GM12891 (cell line): ENCODE measurements around the gene RTN3.

Experiments used
- POLR2A ChIP-seq: IDR thresholded peaks from 2 replicates; pipeline ENCODE4 v1.6.1; 2011; ENCODE audit warnings: low read depth, low read length, control low read depth
- POLR2AphosphoS5 ChIP-seq: IDR thresholded peaks from 2 replicates; pipeline ENCODE4 v1.6.1; 2011; ENCODE audit warnings: low read depth, low read length, control low read depth

DNA sequence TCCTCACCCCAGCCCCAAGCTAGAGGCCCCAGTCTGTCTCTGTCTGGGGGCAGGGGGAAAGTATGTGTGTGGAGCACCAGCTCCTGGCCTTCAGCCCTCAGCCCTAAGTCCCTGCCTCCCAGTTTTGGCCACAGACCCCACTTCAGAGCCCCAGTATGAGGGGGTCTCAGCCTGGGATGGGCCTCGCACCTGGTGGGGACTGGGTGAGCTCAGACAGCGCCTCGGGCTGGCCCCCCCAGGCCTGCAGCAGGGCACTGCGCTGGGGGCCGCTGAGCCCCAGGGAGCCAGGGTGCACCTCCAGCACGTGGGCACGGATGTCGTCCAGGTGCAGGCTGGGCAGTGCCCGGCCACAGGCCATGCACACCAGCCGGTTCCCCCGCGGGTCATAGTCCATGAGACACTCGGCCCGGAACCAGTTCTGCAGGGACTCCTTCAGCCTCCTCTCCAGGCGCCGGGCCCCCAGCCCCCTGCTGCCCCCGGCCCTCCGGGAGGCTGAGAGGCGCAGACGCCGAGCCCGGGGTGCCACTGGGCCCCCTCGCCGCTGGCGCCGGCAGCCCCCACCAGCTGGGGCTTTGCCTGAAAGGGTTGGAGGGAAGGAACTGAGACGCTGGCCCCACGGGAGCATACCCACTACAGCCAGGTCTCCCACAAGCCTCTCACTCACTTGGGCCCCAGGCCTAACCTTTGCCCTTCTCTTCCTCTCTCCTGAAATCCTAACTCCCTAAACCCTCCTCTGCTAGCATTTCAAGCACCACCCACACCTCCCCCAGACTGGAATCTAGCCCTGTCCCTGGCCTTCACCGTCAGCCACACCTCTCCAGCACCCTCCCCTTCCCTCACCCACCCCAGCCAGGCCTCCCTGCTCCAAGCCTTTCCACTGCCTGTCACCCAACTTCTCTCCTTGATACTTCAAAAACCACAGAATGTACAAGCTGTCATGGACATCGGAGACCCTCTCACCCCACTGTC is 83.7 kb downstream of the RTN3 start:
- no peak for TF ChIP-seq POLR2A
- TF ChIP-seq POLR2AphosphoS5, result no peak
